Astrocyte (in vitro differentiated cells and primary cell): ENCODE measurements around the gene KRT80.

Experiments used
- CTCF ChIP-seq: IDR thresholded peaks from 2 replicates; pipeline ENCODE4 v1.5.1; 2011; ENCODE audit warnings: low read depth, mild to moderate bottlenecking, inconsistent platforms, low read length, moderate library complexity; ENCODE audit not compliant: insufficient read depth
- EZH2 ChIP-seq: IDR thresholded peaks from 2 replicates; pipeline ENCODE4 v1.6.1; 2012; ENCODE audit warnings: mild to moderate bottlenecking, low read length, inconsistent platforms; ENCODE audit not compliant: insufficient read depth

- TF ChIP-seq CTCF, result no peak
- no peak for TF ChIP-seq EZH2
These were observed 5.5 kb downstream of the KRT80 start for GRCh38 chr12:52186118-52186840.
